HS-5 (cell line): ENCODE measurements around the gene HK3.

Source experiments
- DNase-seq: peaks from one replicate; pipeline ENCODE4 v3.0.0-alpha.2; 2012; ENCODE audit warnings: low read depth

The HK3 gene

GRCh38 chr5:176868731-176869130 is 30.4 kb downstream of the HK3 start:
- no peak for DNase-seq

- DNase-seq = no peak
These were observed 31.0 kb downstream of the HK3 start for GRCh38 chr5:176868126-176868525.

GRCh38 chr5:176866707-176867310 is 32.3 kb downstream of the HK3 start:
- no peak for DNase-seq

- no peak for DNase-seq
These were observed 33.2 kb downstream of the HK3 start for GRCh38 chr5:176865964-176866363.

GRCh38 chr5:176864755-176865154 is 34.4 kb downstream of the HK3 start:
- no peak for DNase-seq

DNA sequence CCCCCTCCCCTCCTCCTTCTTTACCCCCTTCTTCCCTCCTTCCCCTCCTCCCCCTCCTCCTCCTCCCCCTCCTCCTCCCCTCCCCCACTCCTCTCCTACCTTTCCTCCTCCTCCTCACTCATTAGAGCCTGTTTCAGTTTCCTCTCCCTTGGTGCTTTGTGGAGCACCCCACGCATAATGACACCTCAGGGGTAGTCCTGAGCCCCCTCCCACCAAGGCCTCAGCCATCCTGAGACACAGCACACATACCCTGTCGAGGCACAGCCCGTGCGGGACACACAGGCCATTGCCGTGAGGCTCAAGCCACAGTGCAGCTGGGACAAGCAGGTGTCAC is 35.4 kb downstream of the HK3 start:
- DNase-seq = no peak

GRCh38 chr5:176863041-176863764 is 35.9 kb downstream of the HK3 start:
- no peak for DNase-seq

DNA sequence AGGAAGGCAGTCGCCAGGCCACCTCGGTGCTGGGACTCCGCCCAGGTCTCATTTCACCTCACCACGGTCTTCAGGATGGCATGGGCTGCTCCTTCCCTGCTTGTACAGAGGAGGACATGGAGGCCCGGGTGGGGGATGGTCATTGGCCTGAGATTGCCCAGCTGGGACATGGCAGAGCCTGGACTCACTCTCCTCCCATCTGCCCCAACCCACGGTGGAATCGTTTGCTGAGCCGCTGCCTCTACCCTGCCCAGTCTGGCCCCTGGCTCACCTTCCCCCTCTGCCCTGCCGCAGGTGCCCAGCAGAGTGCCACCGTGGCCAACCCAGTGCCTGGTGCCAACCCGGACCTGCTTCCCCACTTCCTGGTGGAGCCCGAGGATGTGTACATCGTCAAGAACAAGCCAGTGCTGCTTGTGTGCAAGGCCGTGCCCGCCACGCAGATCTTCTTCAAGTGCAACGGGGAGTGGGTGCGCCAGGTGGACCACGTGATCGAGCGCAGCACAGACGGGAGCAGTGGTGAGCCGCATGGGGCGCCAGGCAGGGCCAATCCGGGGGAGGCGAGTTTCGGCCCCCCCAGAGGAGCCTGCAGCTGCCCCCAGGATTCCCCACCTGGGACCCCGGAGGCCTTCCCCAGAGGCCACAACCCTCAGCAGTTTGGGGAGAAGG is 36.7 kb downstream of the HK3 start:
- no peak for DNase-seq

- DNase-seq = no peak
These were observed 37.9 kb downstream of the HK3 start for GRCh38 chr5:176861276-176861675.

DNA sequence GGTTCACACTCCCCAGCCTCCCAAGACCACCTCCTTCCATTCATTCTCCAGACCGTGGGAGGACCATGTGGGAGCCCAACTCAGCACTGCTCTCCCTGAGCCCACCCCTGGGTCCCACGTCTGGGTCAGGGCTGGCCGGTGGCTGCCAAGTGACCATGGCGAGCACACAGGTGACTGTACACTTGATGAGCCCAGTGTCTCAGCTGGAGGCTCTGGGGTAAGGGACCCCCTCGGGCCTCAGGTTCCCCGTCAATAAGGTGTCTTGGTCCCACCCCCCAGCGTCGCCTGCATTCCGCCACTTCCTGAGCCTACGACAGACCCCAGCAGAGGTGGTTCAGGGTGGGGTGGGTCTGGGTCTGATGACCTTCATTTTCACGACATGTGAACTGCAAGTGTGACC is 38.8 kb downstream of the HK3 start:
- DNase-seq = no peak

GRCh38 chr5:176859916-176860315 is 39.2 kb downstream of the HK3 start:
- no peak for DNase-seq

DNA sequence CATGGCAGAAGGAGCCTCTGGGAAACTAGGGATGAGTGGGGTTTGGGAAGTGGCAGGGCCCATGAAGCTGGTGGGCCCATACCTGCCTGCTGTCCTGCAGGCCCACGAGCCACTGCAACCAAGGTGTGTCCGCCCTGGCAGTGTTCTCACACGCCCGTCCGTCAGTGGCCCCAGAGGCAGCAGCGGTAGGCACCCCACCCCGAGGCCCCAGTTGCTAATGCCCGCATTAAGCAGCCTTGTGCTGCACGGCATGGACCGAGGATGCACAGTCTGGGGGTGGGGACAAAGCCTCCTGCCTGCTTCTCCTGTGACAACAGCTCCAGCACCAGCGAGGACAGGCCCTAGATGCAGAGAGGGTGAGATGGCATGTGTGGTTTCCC is 41.3 kb downstream of the HK3 start:
- DNase-seq = no peak

DNA sequence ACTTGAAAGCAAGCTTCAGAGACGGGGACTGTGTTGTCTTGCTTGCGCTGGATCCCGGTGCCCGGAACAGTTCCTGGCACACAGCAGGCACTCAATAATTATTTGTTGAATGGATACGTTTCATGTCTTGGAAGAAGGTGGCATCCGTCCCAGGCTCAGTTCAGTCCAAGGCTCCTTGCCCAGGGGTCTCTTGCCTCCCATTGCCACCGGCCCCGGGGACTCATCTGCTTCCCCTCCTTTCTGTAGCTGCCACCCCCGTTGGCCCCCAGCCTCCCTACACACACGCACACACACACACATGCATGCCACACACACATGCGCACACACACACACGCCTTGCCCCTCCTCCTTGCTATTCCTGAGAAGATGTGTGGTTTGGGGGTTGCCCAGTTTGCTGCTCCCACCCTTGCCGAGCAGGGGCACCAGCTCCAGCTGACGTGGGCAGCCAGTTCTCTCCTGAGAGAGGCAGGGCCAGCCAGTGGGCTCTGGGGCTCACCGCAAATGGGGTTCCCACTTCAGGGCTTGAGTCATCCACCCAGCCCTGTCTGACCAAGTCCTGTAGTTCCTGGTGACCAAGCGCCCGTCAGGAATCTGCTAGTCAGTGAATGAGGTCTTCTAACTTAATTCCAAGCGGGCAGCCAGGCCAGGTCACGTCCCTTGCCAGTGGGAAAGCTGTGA is 41.8 kb downstream of the HK3 start:
- no peak for DNase-seq

DNA sequence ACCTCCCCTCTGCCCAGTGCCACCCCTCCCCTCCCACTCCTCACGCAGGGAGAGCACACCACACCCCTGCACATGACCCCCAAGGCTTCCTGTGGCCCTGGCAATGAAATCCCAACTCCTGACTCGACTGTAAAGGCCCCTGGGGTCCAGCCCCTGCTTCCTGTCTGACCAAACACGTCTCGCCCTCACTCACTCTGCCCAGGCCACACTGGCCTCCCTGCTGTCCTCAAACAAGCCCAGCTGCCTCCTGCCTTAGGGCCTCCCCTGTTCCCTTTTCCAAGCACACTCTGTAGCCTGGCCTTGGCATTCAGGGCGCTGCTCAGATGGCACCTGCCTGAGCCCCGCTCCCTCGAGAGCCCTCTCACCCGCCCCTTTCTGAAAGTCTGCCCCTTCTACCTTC is 42.4 kb downstream of the HK3 start:
- no peak for DNase-seq

GRCh38 chr5:176855598-176855997 is 43.5 kb downstream of the HK3 start:
- DNase-seq = no peak

GRCh38 chr5:176854164-176854563 is 45.0 kb downstream of the HK3 start:
- no peak for DNase-seq

GRCh38 chr5:176853151-176853778 is 45.9 kb downstream of the HK3 start:
- no peak for DNase-seq

GRCh38 chr5:176851871-176852658 is 47.1 kb downstream of the HK3 start:
- DNase-seq = no peak

DNA sequence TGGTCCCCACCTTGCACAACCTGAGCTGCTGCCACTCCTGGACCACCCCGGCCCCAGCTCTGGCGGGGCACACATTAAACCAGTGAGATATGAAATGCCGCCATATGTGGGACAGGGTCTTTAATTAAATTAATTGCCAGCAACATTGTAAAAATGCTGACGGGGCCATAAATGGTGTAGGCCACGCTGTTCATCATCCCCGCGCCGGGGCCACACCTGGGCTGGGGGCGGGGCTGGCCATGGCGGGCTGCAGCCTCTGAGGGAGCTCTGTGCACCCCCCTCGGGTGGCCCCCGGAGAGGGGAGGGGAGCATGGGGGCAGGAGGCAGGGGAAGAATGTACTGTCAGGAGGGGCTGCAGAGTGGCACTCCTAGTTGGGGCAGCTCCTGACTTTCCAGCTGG is 47.8 kb downstream of the HK3 start:
- DNase-seq = no peak

DNA sequence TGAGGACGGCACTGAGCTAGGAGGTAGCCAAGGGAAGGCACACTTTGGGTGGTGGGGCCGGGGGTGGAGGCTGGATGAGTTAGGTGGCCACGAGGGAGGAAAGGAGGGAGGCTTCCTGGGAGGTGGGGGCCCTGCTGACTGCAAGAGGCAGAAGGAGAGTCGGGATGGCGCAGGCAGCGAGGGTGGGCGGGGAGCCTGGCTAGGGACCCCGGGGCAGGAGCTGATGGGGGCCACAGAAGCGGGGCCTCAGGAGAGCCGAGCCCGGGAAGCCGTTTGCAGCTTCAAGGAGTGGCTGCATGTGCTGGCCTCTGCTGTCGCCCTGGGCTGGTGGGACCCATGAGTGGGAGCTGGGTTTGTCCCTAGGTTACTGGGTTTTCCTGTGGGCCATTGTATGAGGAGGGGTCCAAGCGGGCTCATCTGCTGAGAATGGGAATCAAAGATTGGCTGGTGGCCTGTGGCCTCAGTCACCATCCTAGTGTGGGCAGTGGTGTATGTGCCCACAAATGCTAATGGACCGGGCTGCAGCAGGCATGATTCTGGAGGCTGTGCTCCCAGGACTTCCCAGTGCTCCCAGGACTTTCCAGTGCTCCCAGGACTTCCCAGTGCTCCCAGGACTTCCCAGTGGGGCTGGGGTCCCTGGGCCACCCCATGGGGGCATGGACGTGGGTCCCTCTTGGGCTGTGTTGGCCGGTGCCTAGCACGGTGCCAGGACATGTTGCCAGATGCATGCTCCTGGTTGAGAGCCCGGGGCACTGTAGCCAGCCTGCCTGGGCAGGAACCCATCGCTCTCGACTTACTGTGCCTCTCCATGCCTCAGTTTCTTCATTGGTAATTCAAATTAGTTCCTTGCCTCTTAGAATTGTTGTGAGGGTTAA is 48.5 kb downstream of the HK3 start:
- no peak for DNase-seq
